Cardiac fibroblast (primary cell): ENCODE data around the gene LRFN2.

Experiments used
- DNase-seq, 2 donors: peaks; one replicate each; pipeline versions ENCODE4 v3.0.0 to v3.0.0-alpha.2; 2010; ENCODE audit warnings: low read depth in 2 of 2
- H3K4me3 ChIP-seq, 2 donors: replicated peaks in 1 of 2; 1 replicate in 1 of 2; 2 replicates in 1 of 2; pipeline ENCODE4 v1.5.1; 2011; ENCODE audit warnings: low read depth in 2 of 2, low read length in 2 of 2, mild to moderate bottlenecking in 2 of 2, moderate library complexity in 1 of 2
- CTCF ChIP-seq: IDR thresholded peaks from one replicate; pipeline ENCODE4 v1.5.1; 2011; ENCODE audit warnings: low read depth, mild to moderate bottlenecking, low read length, inconsistent platforms

The LRFN2 gene

DNA sequence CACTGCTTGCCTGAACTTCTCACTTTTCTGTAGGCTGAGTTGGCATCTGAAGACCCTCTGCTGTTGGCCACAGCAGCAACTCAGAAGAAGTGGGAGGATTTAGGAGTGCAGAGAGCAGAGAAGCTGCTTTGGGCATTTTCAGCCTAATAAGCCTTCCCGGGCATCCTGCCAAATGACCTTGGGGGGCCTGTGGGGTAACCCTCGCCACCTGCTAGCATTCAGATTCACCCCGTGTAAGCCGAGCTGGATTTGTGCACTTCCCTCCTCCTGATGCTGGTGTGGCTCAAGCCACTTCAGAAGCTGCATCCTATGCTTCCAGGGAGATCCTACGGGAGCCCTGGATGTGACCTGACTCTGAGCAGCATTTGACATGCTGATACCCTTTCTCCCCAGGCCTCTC is 114.8 kb downstream of the LRFN2 start:
- no peak for TF ChIP-seq CTCF
- no peak overlapping the region for H3K4me3 ChIP-seq
- no peak for DNase-seq

DNA sequence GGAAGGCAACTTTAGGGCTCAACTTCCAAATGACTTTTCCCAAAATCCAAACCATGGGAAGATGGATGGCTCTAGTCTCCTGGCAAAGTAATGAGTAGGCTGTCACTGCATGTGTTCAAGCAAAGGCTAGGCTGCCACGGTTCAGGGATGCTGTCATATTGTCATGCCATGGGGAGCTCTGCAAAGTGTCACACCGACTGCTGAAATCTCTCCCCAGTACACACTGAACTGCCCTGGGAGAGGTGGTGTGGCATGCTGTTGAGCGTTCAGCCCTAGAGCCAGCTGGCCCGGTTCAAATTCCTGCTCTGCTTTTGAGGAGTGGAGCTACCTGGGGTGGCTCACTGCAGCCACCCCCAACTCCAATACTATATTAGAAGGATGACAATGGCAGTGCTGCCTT is 115.9 kb downstream of the LRFN2 start:
- DNase-seq: no peak
- TF ChIP-seq CTCF: no peak
- no peak overlapping the region for H3K4me3 ChIP-seq

- TF ChIP-seq CTCF: no peak
- DNase-seq: no peak
- H3K4me3 ChIP-seq: no peak overlapping the region
Measured at GRCh38 chr6:40469323-40469722, 117.8 kb downstream of the LRFN2 start.

- H3K4me3 ChIP-seq: no peak overlapping the region
- no peak for TF ChIP-seq CTCF
- DNase-seq: no peak
Measured at GRCh38 chr6:40466986-40467539, 120.1 kb downstream of the LRFN2 start.

- no peak for DNase-seq
- no peak for TF ChIP-seq CTCF
- H3K4me3 ChIP-seq: no peak overlapping the region
Measured at GRCh38 chr6:40461643-40462042, 125.5 kb downstream of the LRFN2 start.

GRCh38 chr6:40460380-40460779 is 126.8 kb downstream of the LRFN2 start:
- H3K4me3 ChIP-seq: no peak overlapping the region
- no peak for DNase-seq
- TF ChIP-seq CTCF: no peak

DNA sequence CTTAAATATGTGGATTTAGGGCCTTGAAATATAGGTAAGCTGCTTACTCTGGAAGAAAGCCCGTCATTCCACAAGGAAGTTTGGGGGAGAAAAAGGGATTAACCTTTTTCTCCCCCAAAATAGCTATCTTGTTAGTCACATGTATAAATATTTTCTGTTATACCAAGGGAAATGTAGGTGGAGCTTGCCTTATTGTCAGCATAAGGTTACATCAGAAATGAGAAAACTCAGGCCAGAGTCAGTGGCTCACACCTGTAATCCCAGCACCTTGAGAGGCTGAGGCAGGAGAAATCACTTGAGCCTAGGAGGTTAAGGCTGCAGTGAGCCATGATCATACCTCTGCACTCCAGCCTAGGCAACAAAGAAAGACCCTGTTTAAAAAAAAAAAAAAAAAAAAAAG is 129.9 kb downstream of the LRFN2 start:
- H3K4me3 ChIP-seq: no peak overlapping the region
- TF ChIP-seq CTCF: no peak
- DNase-seq: no peak
